IMR-90 (cell line): ENCODE measurements around the gene TRNT1. TPM values are rescaled to one million over a fixed set of nuclear protein-coding genes. Genes with fewer than 3 reads are reported as not detected.

Source experiments
- ATAC-seq: fragments of 200-7000 bp; cut with Tn5 transposase; 2 replicates; pipeline ENCODE4 v1.9.1; 2020; ENCODE audit warnings: low read depth, mild to moderate bottlenecking, moderate library complexity
- BruUV-seq: library from RNA; stranded (reverse); fragments of 400-500 nt; replicated peaks from 2 replicates; lab custom pipeline; 2021; lab: Mats Ljungman, UMichigan
- CTCF ChIA-PET: fragments of 300-600 bp; formaldehyde crosslinking; extraction: SDS; loops from one replicate; lab custom pipeline; 2021; ENCODE audit warnings: antibody characterized with exemption; lab: Yijun Ruan, JAX
- POLR2A ChIA-PET: fragments of 300-600 bp; sonication (Branson Sonifier 250); formaldehyde crosslinking; loops from one replicate; lab custom pipeline; 2022; ENCODE audit warnings: antibody characterized with exemption; ENCODE audit not compliant: unreplicated experiment; lab: Charles Lee
- DNase-seq: peaks from one replicate; pipeline ENCODE4 v3.0.0; 2013
- H2AFZ ChIP-seq: replicated peaks from 2 replicates; pipeline ENCODE3; 2013; ENCODE audit warnings: low read length, mild to moderate bottlenecking; ENCODE audit not compliant: poor library complexity
- H2AK5ac ChIP-seq: 2 replicates; pipeline ENCODE4 v1.6.1; 2013; ENCODE audit warnings: low read depth, low read length, inconsistent platforms
- H2AK9ac ChIP-seq: replicated peaks from 2 replicates; pipeline ENCODE3; 2013; ENCODE audit warnings: mild to moderate bottlenecking, low read depth, low read length, moderate library complexity; ENCODE audit not compliant: poor library complexity
- H2BK120ac ChIP-seq: 2 replicates; pipeline ENCODE4 v1.6.1; 2013; ENCODE audit warnings: low read depth, low read length, inconsistent platforms
- H2BK15ac ChIP-seq: 3 replicates; pipeline ENCODE4 v1.6.1; 2013; ENCODE audit warnings: low read depth, low read length, inconsistent platforms
- H2BK20ac ChIP-seq: 2 replicates; pipeline ENCODE4 v1.6.1; 2013; ENCODE audit warnings: low read depth, mild to moderate bottlenecking, inconsistent platforms, low read length, moderate library complexity
- H2BK5ac ChIP-seq: 2 replicates; pipeline ENCODE4 v1.6.1; 2013; ENCODE audit warnings: mild to moderate bottlenecking, low read depth, low read length, inconsistent platforms; ENCODE audit not compliant: poor library complexity, severe bottlenecking
- H3K14ac ChIP-seq: replicated peaks from 2 replicates; pipeline ENCODE4 v1.6.1; 2013; ENCODE audit warnings: low read depth, low read length, inconsistent platforms
- H3K18ac ChIP-seq: 2 replicates; pipeline ENCODE4 v1.6.1; 2013; ENCODE audit warnings: low read depth, low read length, control low read depth
- H3K23ac ChIP-seq: 2 replicates; pipeline ENCODE4 v1.6.1; 2013; ENCODE audit warnings: low read depth, low read length, inconsistent platforms
- H3K27ac ChIP-seq: 2 replicates; pipeline ENCODE4 v1.5.1; 2013; ENCODE audit warnings: mild to moderate bottlenecking, control low read depth, low read length; ENCODE audit not compliant: insufficient read depth
- H3K27me3 ChIP-seq: 2 replicates; pipeline ENCODE4 v1.6.1; 2013; ENCODE audit warnings: low read length; ENCODE audit not compliant: control insufficient read depth, insufficient read depth
- H3K36me3 ChIP-seq: 2 replicates; pipeline ENCODE4 v1.6.1; 2013; ENCODE audit warnings: low read length, mixed read lengths; ENCODE audit not compliant: control insufficient read depth, insufficient read depth
- H3K4ac ChIP-seq: 2 replicates; pipeline ENCODE4 v1.6.1; 2013; ENCODE audit warnings: low read depth, low read length, inconsistent platforms
- H3K4me1 ChIP-seq: 2 replicates; pipeline ENCODE4 v1.6.1; 2013; ENCODE audit warnings: low read length, mixed read lengths; ENCODE audit not compliant: control insufficient read depth, insufficient read depth
- H3K4me2 ChIP-seq: 2 replicates; pipeline ENCODE4 v1.6.1; 2013; ENCODE audit warnings: low read depth, mild to moderate bottlenecking, control low read depth, low read length, moderate library complexity
- H3K4me3 ChIP-seq: 2 replicates; pipeline ENCODE4 v1.5.1; 2013; ENCODE audit warnings: low read depth, mild to moderate bottlenecking, control low read depth, low read length, moderate library complexity; ENCODE audit not compliant: insufficient read depth
- H3K56ac ChIP-seq: 2 replicates; pipeline ENCODE4 v1.6.1; 2013; ENCODE audit warnings: low read length, inconsistent platforms; ENCODE audit not compliant: insufficient read depth; ENCODE audit errors: extremely low read depth
- H3K79me1 ChIP-seq, 2 experiments: 2 replicates each; pipeline ENCODE4 v1.6.1; 2013; ENCODE audit warnings: low read length in 2 of 2, inconsistent platforms in 1 of 2, low read depth in 1 of 2
- H3K9ac ChIP-seq: 2 replicates; pipeline ENCODE4 v1.6.1; 2013; ENCODE audit warnings: low read depth, low read length, control low read depth
- H3K9me1 ChIP-seq: 2 replicates; pipeline ENCODE4 v1.6.1; 2013; ENCODE audit warnings: low read length, inconsistent platforms; ENCODE audit not compliant: insufficient read depth
- H3K9me3 ChIP-seq: 2 replicates; pipeline ENCODE4 v1.6.1; 2013; ENCODE audit warnings: low read length; ENCODE audit not compliant: control insufficient read depth, insufficient read depth
- H4K20me1 ChIP-seq: 2 replicates; pipeline ENCODE4 v1.6.1; 2013; ENCODE audit warnings: low read length, inconsistent platforms; ENCODE audit not compliant: insufficient read depth
- H4K5ac ChIP-seq: 2 replicates; pipeline ENCODE4 v1.6.1; 2013; ENCODE audit warnings: mild to moderate bottlenecking, low read depth, low read length, control low read depth
- H4K8ac ChIP-seq, 2 experiments: 2 replicates each; pipeline ENCODE4 v1.6.1; 2013; ENCODE audit warnings: low read depth in 2 of 2, low read length in 2 of 2, control low read depth in 1 of 2, inconsistent platforms in 1 of 2
- H4K91ac ChIP-seq: 2 replicates; pipeline ENCODE4 v1.6.1; 2013; ENCODE audit warnings: low read depth, low read length, inconsistent platforms; ENCODE audit not compliant: insufficient read depth
- FOS ChIP-seq: fragments of 150-350 bp; IDR thresholded peaks from 2 replicates; pipeline ENCODE4 v1.6.1; 2016; ENCODE audit warnings: low read depth, low read length
- MAFK ChIP-seq: IDR thresholded peaks from 2 replicates; pipeline ENCODE4 v1.6.1; 2012; ENCODE audit warnings: low read depth, low read length, improper control_type of control experiment
- RAD21 ChIP-seq: IDR thresholded peaks from 2 replicates; pipeline ENCODE4 v1.6.1; 2012; ENCODE audit warnings: low read length, improper control_type of control experiment
- RFX5 ChIP-seq: IDR thresholded peaks from 2 replicates; pipeline ENCODE4 v1.8.0; 2012; ENCODE audit warnings: low read depth, mild to moderate bottlenecking, low read length, moderate library complexity
- SMC3 ChIP-seq: fragments of 150-350 bp; IDR thresholded peaks from 2 replicates; pipeline ENCODE4 v1.6.1; 2016; ENCODE audit warnings: low read depth, mild to moderate bottlenecking, antibody characterized with exemption, low read length, moderate library complexity
- USF2 ChIP-seq: fragments of 150-350 bp; IDR thresholded peaks from 2 replicates; pipeline ENCODE4 v1.6.1; 2017; ENCODE audit warnings: mild to moderate bottlenecking, antibody characterized with exemption, low read length, low read depth
- WGBS, 2 experiments: methylation state at CpG; one replicate each; pipeline versions ENCODE4 v1.1.5 to v1.1.7; 2013; ENCODE audit warnings: missing lambda C conversion rate in 2 of 2; ENCODE audit not compliant: insufficient read length in 1 of 2; ENCODE audit errors: extremely low coverage in 2 of 2; 5-methylcytosine and 5-hydroxymethylcytosine counted together
- dilution Hi-C: fragments of 300-500 bp; cut with HindIII; formaldehyde crosslinking; loops from one replicate; pipeline ENCODE4 v1.14.3; 2018; ENCODE audit warnings: low sequenced_read_pairs; ENCODE audit not compliant: unreplicated experiment
- in situ Hi-C: fragments of 300-500 bp; cut with MboI; formaldehyde crosslinking; loops from 3 replicates; pipeline ENCODE4 v1.14.3; 2019; ENCODE audit warnings: low sequenced_read_pairs, inconsistent platforms, mixed read lengths
- intact Hi-C: fragments of 100-400 bp; cut with micrococcal nuclease; formaldehyde crosslinking; loops from 2 replicates; pipeline ENCODE4 v1.10.0; 2022
- polyA plus RNA-seq, 3 experiments: library from polyadenylated mRNA; depleted of rRNA; stranded (reverse); fragments of >200 nt; gene quantifications; 2 replicates each; pipeline ENCODE4 v1.2.3, GENCODE V29; 2012; ENCODE audit warnings: low replicate concordance in 1 of 3
- total RNA-seq: library from RNA; depleted of rRNA; stranded (reverse); fragments of >200 nt; gene quantifications from 2 replicates; pipeline ENCODE4 v1.2.3, GENCODE V29; 2012

Gene TRNT1
- total and polyA plus RNA-seq, 2 of the 4 experiments (the other 2 are of a cell fraction) = 11.8 to 12.3 TPM

DNA sequence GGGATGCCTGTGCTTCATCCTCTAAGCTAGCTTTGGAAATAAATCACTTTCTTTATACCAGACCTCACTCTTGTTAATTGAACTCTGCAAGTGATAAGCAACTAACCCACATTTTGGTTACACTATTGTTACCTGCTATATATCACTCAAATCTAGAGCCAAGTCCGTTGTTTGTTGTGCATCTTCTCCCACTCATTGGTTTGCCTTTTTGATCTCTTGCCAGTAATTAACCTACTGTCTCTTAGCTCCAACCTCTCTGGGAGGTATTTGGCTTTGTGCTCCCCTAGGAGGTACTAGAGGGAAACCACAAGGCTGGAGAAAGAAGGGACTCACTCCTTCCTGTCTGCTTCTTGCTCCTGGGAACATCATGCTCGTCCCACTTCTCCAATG lies 65.5 kb downstream of the TRNT1 start:
- no peak overlapping the region for H3K9ac ChIP-seq
- H3K4me1 ChIP-seq = no peaks in the 10 kb centered on the region
- no peak overlapping the region for H3K4me3 ChIP-seq
- TF ChIP-seq MAFK (no peak), RFX5 (no peak), SMC3 (no peak), USF2 (no peak), FOS (no peak), RAD21 (no peak)
- H2BK20ac ChIP-seq = no peak overlapping the region
- no peaks in the 10 kb centered on the region for H3K9me1 ChIP-seq
- H2BK15ac ChIP-seq = no peak overlapping the region
- no TSS peak for BruUV-seq
- H2BK5ac ChIP-seq = no peak overlapping the region
- ATAC-seq = no peak
- H3K4ac ChIP-seq = no peak overlapping the region
- no peak overlapping the region for H2AK5ac ChIP-seq
- WGBS, 2 experiments = no CpG with 5 or more reads among the region's 2 CpGs
- H3K4me2 ChIP-seq = no peak overlapping the region
- DNase-seq = no peak
- POLR2A ChIA-PET = no interaction called here
- CTCF ChIA-PET = interaction anchor here (1.1 kb wide), 1 partner anchor 16 kb away, joined by 3 read pairs; no protein-coding TSS in a partner anchor
- H2AK9ac ChIP-seq = no peak overlapping the region
- H3K9me3 ChIP-seq = no peaks in the 10 kb centered on the region
- H3K36me3 ChIP-seq = no peaks in the 10 kb centered on the region
- H3K27me3 ChIP-seq = no peaks in the 10 kb centered on the region
- H4K20me1 ChIP-seq = no peaks in the 10 kb centered on the region
- no peak overlapping the region for H3K56ac ChIP-seq
- no peak overlapping the region for H3K23ac ChIP-seq
- in situ Hi-C loops (no loop called here), intact Hi-C loops (no loop called here), dilution Hi-C loops (no loop called here)
- H3K14ac ChIP-seq = no peak overlapping the region
- H3K79me1 ChIP-seq = no peaks in the 10 kb centered on the region
- no peak overlapping the region for H2BK120ac ChIP-seq
- H3K18ac ChIP-seq = no peak overlapping the region
- no peak overlapping the region for H3K27ac ChIP-seq
- no peak overlapping the region for H4K5ac ChIP-seq
- no peak overlapping the region for H4K8ac ChIP-seq
- H2AFZ ChIP-seq = no peak overlapping the region
- H4K91ac ChIP-seq = no peak overlapping the region
